ENCODE results near the gene GGCX.
"Not testable (repeated sequence)": the region's sequence is repeated elsewhere in the genome, so short reads cannot be mapped to it uniquely, and the experiment has no call there.

GGCX gene

GRCh38 chr2:85593023-85593422 is 31.7 kb upstream of the GGCX start:
- no peak for DNase-seq

- not testable (repeated sequence) for DNase-seq
These were observed 31.0 kb upstream of the GGCX start for GRCh38 chr2:85592299-85592698.

- no peak for DNase-seq
These were observed 30.3 kb upstream of the GGCX start for GRCh38 chr2:85591563-85591962.

- no peak for DNase-seq
These were observed 29.7 kb upstream of the GGCX start for GRCh38 chr2:85590950-85591349.

DNA sequence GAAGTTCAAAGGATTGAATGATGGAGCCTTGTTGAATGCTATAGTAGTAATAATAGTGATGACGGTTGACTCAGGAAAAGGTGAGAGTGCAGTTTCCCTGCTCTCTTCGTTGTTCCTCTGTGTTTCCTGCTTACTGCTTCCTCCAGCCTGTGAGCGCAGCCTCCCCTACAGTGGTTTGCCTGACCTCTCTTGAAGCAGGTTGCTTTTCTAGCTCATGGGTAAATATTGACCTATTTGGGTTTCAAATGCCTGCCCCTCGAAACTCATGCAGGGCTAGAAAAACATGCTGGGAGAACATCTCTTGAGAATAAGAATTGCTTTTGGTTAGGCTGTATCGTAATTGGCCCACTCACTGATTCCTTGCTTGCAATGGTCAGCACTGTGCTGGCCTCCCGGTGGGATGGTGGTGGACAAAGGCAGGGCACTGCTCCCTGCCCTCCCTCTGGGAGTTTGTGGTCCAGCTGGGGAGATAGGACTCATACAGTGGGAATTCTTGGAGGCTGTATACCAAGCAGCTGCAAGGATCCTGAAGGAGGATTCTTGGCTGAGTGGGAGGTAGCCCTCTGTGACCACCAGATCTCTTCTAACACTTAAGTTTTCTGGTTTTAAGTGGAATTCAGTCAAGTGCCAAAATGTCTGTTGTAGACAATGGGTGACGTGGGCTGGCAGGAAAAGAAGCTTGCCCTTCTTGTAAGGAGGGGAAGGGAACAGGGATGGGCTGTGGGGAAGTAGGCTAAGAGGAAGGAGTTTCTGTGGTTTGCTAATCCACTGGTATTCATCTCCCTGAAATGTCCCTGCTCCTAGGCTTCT is 28.9 kb upstream of the GGCX start:
- DNase-seq, result no peak

GRCh38 chr2:85589181-85589580 is 27.9 kb upstream of the GGCX start:
- no peak for DNase-seq

DNA sequence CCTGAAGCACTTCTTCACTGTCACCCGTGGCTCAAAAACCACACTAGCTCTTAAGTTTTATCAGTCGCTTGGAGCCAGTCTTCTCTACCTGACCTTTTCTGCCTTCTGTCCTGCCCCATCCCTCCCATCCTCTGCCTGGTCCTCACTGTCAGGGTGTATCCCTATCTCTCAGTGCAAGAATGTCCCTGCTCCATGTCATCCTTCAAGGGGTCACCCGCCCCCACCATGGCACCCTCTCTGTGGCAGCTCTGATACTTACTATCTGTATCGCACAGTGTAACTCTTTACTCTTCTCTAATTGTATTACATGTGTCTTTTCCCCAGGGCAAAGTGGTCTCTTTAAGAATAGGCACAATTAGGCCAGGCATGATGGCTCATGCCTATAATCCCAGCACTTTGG is 27.4 kb upstream of the GGCX start:
- no peak for DNase-seq

GRCh38 chr2:85588236-85588635 is 26.9 kb upstream of the GGCX start:
- DNase-seq, result no peak

GRCh38 chr2:85585781-85586105 is 24.4 kb upstream of the GGCX start:
- DNase-seq, result no peak

DNA sequence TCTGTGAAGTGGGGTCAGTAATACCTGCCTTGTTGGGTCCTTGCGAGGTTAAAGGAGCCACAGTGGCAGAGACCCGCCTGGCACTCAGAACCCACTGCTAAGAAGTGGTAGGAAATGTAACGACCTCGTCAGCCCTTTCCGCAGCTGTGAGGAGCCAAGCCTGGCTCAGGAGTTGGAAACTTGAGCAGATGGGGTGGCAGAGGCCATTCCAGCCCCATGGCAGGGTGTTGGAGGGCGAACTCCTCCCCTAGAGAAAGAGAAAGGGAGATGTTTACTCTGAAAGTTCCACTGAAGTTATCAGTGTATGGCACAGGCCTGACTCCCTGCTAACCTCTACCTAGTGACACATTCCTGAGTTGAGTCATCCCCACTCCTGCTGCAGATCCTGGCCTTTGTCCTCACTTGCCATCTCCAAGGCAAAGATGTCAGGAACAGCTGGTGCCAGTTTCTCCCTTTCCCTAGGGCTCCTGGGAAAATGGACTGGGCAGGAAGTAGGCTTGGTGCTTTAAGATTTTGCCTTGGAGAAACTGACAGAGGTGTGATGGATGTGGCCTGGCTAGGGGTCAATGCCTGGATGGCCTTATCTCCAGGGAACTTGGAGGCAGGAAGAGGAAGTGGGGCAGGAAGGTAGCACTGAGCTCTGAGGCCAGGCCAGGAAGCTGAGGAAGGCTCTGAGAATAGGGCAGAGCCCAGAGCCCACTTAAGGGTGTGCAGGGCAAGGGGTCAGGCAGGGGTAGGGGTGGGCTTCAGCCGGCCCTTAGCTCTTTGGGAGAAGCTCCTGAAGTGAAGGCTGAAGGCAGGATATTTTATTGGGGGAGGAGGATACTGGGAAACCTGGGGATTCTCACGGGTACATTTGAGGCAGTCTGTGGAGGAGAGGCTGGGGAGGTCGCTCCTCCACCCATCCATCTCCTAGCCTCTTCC is 23.8 kb upstream of the GGCX start:
- peak; percentile 14 for DNase-seq

- DNase-seq, result peak; percentile 54
These were observed 23.1 kb upstream of the GGCX start, which contains the start of gene VAMP5 for GRCh38 chr2:85584354-85584856. Gene VAMP5, plus strand, starts transcription at chr2:85584431. Its CDS starts 60 bp downstream, at chr2:85584491.

- DNase-seq, result peak; percentile 23
These were observed 22.5 kb upstream of the GGCX start for GRCh38 chr2:85583667-85584353.

DNA sequence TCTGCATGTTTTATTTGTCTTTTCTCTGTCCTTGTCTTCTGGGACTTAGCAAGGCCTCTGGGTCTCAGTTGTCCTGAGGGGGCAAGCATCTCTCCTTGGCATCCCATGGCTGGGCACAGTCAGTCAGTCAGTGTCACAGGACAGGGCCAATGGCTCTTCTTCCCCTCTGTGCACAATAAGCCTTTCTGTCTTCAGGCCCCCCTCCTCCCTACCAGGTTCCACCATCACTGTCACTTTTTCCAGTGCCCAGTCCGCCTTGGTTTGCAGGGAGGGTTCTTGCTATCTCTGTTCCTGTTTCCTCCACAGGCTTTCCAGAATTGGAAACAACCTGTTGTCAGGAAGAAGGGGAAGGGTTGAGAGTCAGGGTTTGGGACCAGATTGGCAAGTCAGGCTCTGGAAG is 21.2 kb upstream of the GGCX start:
- no peak for DNase-seq

- no peak for DNase-seq
These were observed 18.9 kb upstream of the GGCX start for GRCh38 chr2:85580206-85580605.

DNA sequence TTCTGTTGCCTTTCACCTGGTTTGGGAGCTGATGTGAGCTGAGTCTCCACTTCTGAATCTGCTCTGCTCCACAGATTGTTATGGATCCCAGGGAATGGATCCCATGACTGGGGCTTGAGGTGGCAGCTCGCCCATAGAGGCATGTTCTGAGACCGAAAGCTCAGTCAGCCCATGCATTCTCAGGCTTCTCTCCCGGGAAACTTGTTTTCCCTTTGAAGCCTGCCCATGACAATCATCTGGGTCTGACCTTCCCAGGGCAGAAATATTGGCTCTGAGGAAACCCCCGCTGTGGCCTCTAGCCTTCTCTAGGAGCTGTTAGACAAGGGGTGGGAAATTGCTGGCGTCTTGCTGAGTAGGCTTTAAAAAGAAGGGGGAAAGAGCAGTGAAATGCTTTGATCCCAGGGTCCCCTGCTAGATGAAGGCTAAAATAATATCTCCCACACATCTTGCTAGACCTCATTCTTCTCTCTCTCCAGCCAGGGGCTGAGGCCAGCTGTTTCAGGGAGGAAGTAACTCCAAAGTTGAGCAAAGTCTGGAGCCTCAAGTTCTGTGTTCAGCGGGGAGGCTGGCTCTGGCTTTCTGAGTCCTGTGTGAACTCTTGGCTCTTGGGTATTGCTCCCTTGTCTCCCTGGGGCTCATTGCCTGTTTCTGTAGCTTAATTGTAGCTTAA is 18.1 kb upstream of the GGCX start:
- no peak for DNase-seq

- peak; percentile 18 for DNase-seq
These were observed 17.2 kb upstream of the GGCX start for GRCh38 chr2:85578243-85579180.

GRCh38 chr2:85577386-85578242 is 16.3 kb upstream of the GGCX start, which contains the start of gene VAMP8:
Gene VAMP8, plus strand, starts transcription at chr2:85577586. Its CDS starts 61 bp downstream, at chr2:85577647.
- peak; percentile 64 for DNase-seq

DNA sequence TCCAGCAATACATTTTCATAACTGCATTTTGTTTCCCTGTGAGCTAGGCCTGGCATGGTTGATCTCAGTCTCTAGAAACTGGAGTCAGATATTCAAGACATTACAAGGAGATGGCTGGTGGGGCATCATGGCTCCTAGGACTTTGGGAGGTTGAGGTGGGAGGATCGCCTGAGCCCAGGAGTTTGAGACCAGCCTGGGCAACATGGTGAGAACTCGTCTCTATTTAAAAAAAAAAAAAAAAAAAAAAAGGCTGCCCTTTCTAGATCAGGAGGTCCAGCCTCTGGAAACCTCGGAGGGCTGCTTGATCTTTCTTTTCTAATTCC is 15.7 kb upstream of the GGCX start:
- no peak for DNase-seq

DNA sequence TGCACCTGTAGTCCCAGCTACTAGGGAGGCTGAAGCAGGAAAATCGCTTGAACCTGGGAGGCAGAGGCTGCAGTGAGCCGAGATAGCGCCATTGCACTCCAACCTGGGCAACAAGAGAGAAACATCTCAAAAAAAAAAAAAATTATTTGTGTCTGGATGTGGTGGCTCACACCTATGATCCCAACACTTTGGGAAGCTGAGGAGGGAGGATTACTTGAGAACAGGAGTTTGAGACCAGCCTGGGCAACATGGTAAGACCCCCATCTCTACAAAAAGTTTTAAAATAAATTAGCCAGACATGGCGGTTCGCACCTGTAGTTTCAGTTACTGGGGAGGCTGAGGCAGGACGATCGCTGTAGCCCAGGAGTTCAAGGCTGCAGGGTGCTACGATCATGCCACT is 14.4 kb upstream of the GGCX start:
- DNase-seq, result no peak

DNA sequence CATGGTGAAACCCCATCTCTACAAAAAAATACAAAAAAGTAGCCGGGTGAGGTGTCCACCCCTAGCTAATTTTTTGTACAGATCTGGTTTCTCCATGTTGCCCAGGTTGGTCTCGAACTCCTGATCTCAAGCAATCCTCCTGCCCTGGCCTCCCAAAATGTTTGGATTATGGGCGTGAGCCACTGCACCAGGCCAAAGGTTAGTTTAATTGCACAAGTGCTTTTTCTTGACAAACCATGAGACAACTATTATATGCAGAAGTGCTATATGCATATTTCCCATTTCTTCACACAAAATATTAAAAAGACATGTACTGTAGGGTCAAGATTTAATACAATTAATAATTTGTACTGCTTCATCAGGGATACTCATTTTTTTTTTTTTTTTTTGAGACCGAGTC is 5.0 kb upstream of the GGCX start:
- DNase-seq, result no peak
